ENCODE results near the gene KCNJ12.
A peak's percentile ranks its signal among the peaks of the same experiment; 100 is the strongest.
"Not testable (repeated sequence)": the region's sequence is repeated elsewhere in the genome, so short reads cannot be mapped to it uniquely, and the experiment has no call there.

The KCNJ12 gene

GRCh38 chr17:21425321-21425720, 49.2 kb downstream of the KCNJ12 start:
- DNase-seq: no peak

GRCh38 chr17:21425736-21426135, 49.6 kb downstream of the KCNJ12 start:
- no peak for DNase-seq

GRCh38 chr17:21426246-21426645, 50.1 kb downstream of the KCNJ12 start:
- DNase-seq: not testable (repeated sequence)

- DNase-seq: not testable (repeated sequence)
Observed at GRCh38 chr17:21426876-21427275, 50.7 kb downstream of the KCNJ12 start.

- DNase-seq: not testable (repeated sequence)
Observed at GRCh38 chr17:21427727-21428126, 51.6 kb downstream of the KCNJ12 start.

GRCh38 chr17:21428752-21429424, 52.7 kb downstream of the KCNJ12 start:
- not testable (repeated sequence) for DNase-seq

GRCh38 chr17:21429921-21430628, 53.9 kb downstream of the KCNJ12 start:
- not testable (repeated sequence) for DNase-seq

GRCh38 chr17:21433971-21434370, 57.8 kb downstream of the KCNJ12 start:
- not testable (repeated sequence) for DNase-seq

GRCh38 chr17:21434976-21435375, 58.8 kb downstream of the KCNJ12 start:
- DNase-seq: not testable (repeated sequence)

- DNase-seq: not testable (repeated sequence)
Observed at GRCh38 chr17:21436481-21436880, 60.3 kb downstream of the KCNJ12 start.

GRCh38 chr17:21436883-21437836, 61.0 kb downstream of the KCNJ12 start:
- not testable (repeated sequence) for DNase-seq

GRCh38 chr17:21438316-21439014, 62.3 kb downstream of the KCNJ12 start:
- not testable (repeated sequence) for DNase-seq

- DNase-seq: not testable (repeated sequence)
Observed at GRCh38 chr17:21439015-21439336, 62.8 kb downstream of the KCNJ12 start.

GRCh38 chr17:21445091-21445650, 69.0 kb downstream of the KCNJ12 start:
- no peak for DNase-seq

- DNase-seq: not testable (repeated sequence)
Observed at GRCh38 chr17:21447552-21447951, 71.4 kb downstream of the KCNJ12 start.

GRCh38 chr17:21449891-21450290, 73.7 kb downstream of the KCNJ12 start:
- not testable (repeated sequence) for DNase-seq

GRCh38 chr17:21451975-21452374, 75.8 kb downstream of the KCNJ12 start:
- DNase-seq: no peak

- peak; percentile 50 for DNase-seq
Observed at GRCh38 chr17:21452377-21453143, 76.4 kb downstream of the KCNJ12 start.

- no peak for DNase-seq
Observed at GRCh38 chr17:21453144-21453898, 77.2 kb downstream of the KCNJ12 start.

GRCh38 chr17:21454006-21454405, 77.8 kb downstream of the KCNJ12 start:
- not testable (repeated sequence) for DNase-seq

GRCh38 chr17:21454441-21454840, 78.3 kb downstream of the KCNJ12 start:
- no peak for DNase-seq

Data from Kasumi-1 (cell line).